OCI-LY1 (cell line): ENCODE measurements around the gene CDK5R1.
"Not testable (repeated sequence)": the region's sequence is repeated elsewhere in the genome, so short reads cannot be mapped to it uniquely, and the experiment has no call there.

Experiments
- H2AFZ ChIP-seq: fragments of 200-600 bp; sonication (generic), shearing (Covaris generic); 2 replicates; pipeline ENCODE4 v1.6.0; 2014; ENCODE audit warnings: antibody characterized with exemption, mild to moderate bottlenecking, low read length
- H3F3A ChIP-seq: fragments of 200-600 bp; sonication (generic), shearing (Covaris generic); 2 replicates; pipeline ENCODE4 v1.6.0; 2014; ENCODE audit warnings: mild to moderate bottlenecking, antibody characterized with exemption, low read length, moderate library complexity; ENCODE audit not compliant: insufficient read depth
- H3K27ac ChIP-seq: fragments of 200-600 bp; sonication (generic); 2 replicates; pipeline ENCODE4 v1.5.1; 2014; ENCODE audit warnings: low read length, mixed run types, mild to moderate bottlenecking, low read depth; ENCODE audit not compliant: poor library complexity, severe bottlenecking
- H3K27me3 ChIP-seq: fragments of 200-600 bp; sonication (generic); 2 replicates; pipeline ENCODE4 v1.6.0; 2014; ENCODE audit warnings: antibody characterized with exemption, mild to moderate bottlenecking, low read length, moderate library complexity; ENCODE audit not compliant: insufficient read depth
- H3K36me3 ChIP-seq: fragments of 200-600 bp; sonication (generic); 2 replicates; pipeline ENCODE4 v1.6.1; 2014; ENCODE audit warnings: mild to moderate bottlenecking, antibody characterized with exemption, low read length, moderate library complexity, mixed read lengths; ENCODE audit not compliant: insufficient read depth
- H3K4me1 ChIP-seq: fragments of 200-600 bp; sonication (generic); 2 replicates; pipeline ENCODE4 v1.5.1; 2014; ENCODE audit warnings: mild to moderate bottlenecking, low read length, moderate library complexity; ENCODE audit not compliant: insufficient read depth, severe bottlenecking
- H3K4me2 ChIP-seq: fragments of 200-600 bp; sonication (generic), shearing (Covaris generic); 2 replicates; pipeline ENCODE4 v1.6.1; 2014; ENCODE audit warnings: low read length
- H3K4me3 ChIP-seq: fragments of 200-600 bp; sonication (generic); 2 replicates; pipeline ENCODE4 v1.5.1; 2014; ENCODE audit warnings: low read length, low read depth, mild to moderate bottlenecking, mixed read lengths; ENCODE audit not compliant: poor library complexity, severe bottlenecking
- H3K79me2 ChIP-seq: fragments of 200-600 bp; shearing (Covaris generic); 2 replicates; pipeline ENCODE4 v1.6.1; 2016; ENCODE audit warnings: mixed run types, low read length, mixed read lengths; ENCODE audit not compliant: insufficient read depth
- H3K9ac ChIP-seq: fragments of 200-600 bp; sonication (generic), shearing (Covaris generic); 2 replicates; pipeline ENCODE4 v1.6.1; 2014; ENCODE audit warnings: mild to moderate bottlenecking, low read length, mixed read lengths
- H3K9me2 ChIP-seq: fragments of 200-600 bp; sonication (generic), shearing (Covaris generic); 2 replicates; pipeline ENCODE4 v1.6.1; 2014; ENCODE audit warnings: low read depth, mild to moderate bottlenecking, low read length, mixed read lengths
- H3K9me3 ChIP-seq: fragments of 200-600 bp; shearing (Covaris generic); 2 replicates; pipeline ENCODE4 v1.6.1; 2014; ENCODE audit warnings: low read length, mixed read lengths
- H4K20me1 ChIP-seq: fragments of 200-600 bp; sonication (generic), shearing (Covaris generic); 2 replicates; pipeline ENCODE4 v1.6.0; 2016; ENCODE audit warnings: mild to moderate bottlenecking, low read length; ENCODE audit not compliant: insufficient read depth
- EZH2 ChIP-seq: fragments of 200-600 bp; sonication (generic), shearing (Covaris generic); IDR thresholded peaks from 2 replicates; pipeline ENCODE4 v1.8.0; 2017; ENCODE audit warnings: borderline replicate concordance, mixed run types, mild to moderate bottlenecking, antibody characterized with exemption, low read length, moderate library complexity, mixed read lengths
- TF ChIP-seq, protein P1 (sequence below): fragments of 200-600 bp; sonication (generic), shearing (Covaris generic); IDR thresholded peaks from 2 replicates; pipeline ENCODE4 v1.5.1; 2017; ENCODE audit warnings: mild to moderate bottlenecking, antibody characterized with exemption, low read length, moderate library complexity, mixed read lengths

The CDK5R1 gene

DNA sequence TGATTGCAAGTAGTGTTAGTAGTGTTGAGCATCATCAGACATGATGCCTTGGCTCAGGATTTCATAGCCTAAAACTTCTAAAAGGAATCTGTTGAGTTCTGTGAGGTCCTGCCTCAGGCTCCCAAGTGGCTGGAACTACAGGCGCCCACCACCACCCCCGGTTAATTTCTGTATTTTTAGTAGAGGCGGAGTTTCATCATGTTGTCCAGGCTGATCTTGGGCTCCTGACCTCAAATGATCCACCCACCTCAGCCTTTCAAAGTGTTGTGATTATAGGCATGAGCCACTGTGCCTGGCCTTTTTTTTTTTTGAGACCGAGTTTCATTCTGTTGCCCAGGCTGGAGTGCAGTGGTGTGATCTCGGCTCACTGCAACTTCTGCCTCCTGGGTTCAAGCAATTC lies 36.8 kb upstream of the CDK5R1 start:
- no peak overlapping the region for H3K9ac ChIP-seq
- no peak overlapping the region for H3K4me2 ChIP-seq
- H3K36me3 ChIP-seq: peaks cover 88% of the 10 kb centered on the region
- H2AFZ ChIP-seq: no peak overlapping the region
- no peaks in the 10 kb centered on the region for H3F3A ChIP-seq
- H3K79me2 ChIP-seq: peaks cover 64% of the 10 kb centered on the region
- no peaks in the 10 kb centered on the region for H3K27me3 ChIP-seq
- H3K9me3 ChIP-seq: no peaks in the 10 kb centered on the region
- H4K20me1 ChIP-seq: 0 out of 2 replicates have a peak, but pooled peaks cover 3% of the 10 kb centered on the region
- peaks cover 19% of the 10 kb centered on the region for H3K4me1 ChIP-seq
- TF ChIP-seq, protein P1, sequence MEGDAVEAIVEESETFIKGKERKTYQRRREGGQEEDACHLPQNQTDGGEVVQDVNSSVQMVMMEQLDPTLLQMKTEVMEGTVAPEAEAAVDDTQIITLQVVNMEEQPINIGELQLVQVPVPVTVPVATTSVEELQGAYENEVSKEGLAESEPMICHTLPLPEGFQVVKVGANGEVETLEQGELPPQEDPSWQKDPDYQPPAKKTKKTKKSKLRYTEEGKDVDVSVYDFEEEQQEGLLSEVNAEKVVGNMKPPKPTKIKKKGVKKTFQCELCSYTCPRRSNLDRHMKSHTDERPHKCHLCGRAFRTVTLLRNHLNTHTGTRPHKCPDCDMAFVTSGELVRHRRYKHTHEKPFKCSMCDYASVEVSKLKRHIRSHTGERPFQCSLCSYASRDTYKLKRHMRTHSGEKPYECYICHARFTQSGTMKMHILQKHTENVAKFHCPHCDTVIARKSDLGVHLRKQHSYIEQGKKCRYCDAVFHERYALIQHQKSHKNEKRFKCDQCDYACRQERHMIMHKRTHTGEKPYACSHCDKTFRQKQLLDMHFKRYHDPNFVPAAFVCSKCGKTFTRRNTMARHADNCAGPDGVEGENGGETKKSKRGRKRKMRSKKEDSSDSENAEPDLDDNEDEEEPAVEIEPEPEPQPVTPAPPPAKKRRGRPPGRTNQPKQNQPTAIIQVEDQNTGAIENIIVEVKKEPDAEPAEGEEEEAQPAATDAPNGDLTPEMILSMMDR: no peak
- no peak for TF ChIP-seq EZH2
- H3K9me2 ChIP-seq: no peaks in the 10 kb centered on the region
- no peak overlapping the region for H3K4me3 ChIP-seq
- H3K27ac ChIP-seq: no peak overlapping the region

DNA sequence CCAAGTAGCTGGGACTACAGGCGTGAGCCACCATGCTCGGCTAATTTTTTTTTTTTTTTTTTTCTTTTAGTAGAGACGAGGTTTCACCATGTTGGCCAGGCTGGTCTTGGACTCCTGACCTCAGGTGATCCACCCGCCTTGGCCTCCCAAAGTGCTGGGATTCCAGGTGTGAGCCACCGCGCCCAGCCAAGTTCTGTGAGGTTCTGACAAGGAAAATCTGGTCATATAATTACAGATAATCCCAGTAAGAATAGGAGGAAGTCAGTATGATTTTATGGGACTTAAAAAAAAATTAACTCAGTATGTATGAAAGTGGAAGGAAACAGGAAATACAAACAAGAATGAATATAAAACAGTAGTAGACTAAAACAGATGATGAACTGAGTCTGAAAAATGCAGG lies 36.4 kb upstream of the CDK5R1 start:
- not testable (repeated sequence) for H4K20me1 ChIP-seq
- peaks cover 92% of the 10 kb centered on the region for H3K36me3 ChIP-seq
- H3K79me2 ChIP-seq: peaks cover 62% of the 10 kb centered on the region

DNA sequence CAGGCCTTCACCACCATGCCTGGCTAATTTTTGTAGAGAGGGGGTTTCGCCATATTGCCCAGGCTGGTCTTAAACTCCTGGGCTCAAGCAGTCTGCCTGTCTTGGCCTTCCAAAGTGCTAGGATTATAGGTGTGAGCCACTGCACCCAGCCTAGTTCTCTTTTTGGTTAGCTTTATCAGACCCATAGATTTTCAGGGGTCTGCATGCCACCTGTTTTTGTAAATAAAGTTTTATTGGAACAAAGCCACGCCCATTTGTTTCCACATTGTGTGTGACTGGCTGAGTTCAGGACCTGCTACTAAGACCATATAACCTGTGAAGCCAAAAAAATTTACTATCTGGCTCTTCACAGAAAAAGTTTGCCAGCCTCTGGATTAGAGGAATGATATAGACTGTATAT lies 34.9 kb upstream of the CDK5R1 start:
- no peak for TF ChIP-seq EZH2
- TF ChIP-seq, protein P1: no peak
- H4K20me1 ChIP-seq: 0 out of 2 replicates have a peak, but pooled peaks cover 3% of the 10 kb centered on the region
- peaks cover 3% of the 10 kb centered on the region for H3K4me1 ChIP-seq
- no peak overlapping the region for H3K4me3 ChIP-seq
- H3K9me3 ChIP-seq: no peaks in the 10 kb centered on the region
- H3K36me3 ChIP-seq: peaks cover 95% of the 10 kb centered on the region
- no peaks in the 10 kb centered on the region for H3K27me3 ChIP-seq
- H3K4me2 ChIP-seq: no peak overlapping the region
- H3K27ac ChIP-seq: no peak overlapping the region
- H3K79me2 ChIP-seq: peaks cover 47% of the 10 kb centered on the region
- no peak overlapping the region for H2AFZ ChIP-seq
- H3K9ac ChIP-seq: no peak overlapping the region
- H3F3A ChIP-seq: no peaks in the 10 kb centered on the region
- H3K9me2 ChIP-seq: no peaks in the 10 kb centered on the region

More for the DNA sequence above, 36.4 kb upstream of the CDK5R1 start:
- not testable (repeated sequence) for H3F3A ChIP-seq, H3K9ac ChIP-seq, H3K27ac ChIP-seq, H3K4me3 ChIP-seq, H3K9me2 ChIP-seq, H3K27me3 ChIP-seq, H3K9me3 ChIP-seq, H3K4me2 ChIP-seq, H2AFZ ChIP-seq
- H3K4me1 ChIP-seq: peaks cover 18% of the 10 kb centered on the region

DNA sequence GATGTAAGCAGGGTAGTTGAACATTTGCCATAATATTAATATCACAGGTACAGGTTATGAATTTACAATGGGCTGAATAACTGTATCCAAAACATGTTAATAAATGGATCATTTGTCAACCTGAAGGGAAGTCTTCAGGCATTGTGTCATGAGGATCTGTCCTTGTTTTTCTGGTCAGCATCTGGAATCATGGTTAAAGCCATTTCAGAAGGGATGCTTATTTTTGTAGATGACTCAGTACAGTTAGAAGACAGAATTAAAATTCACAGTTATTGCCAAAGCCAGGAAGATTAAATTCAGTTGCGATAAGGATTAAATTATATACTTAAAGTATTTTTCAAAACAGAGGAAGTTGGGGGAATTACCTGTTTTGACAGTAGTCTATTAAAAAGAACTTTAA lies 34.5 kb upstream of the CDK5R1 start:
- Histone ChIP-seq H3K27ac (no peak overlapping the region), H3F3A (no peaks in the 10 kb centered on the region), H3K27me3 (no peaks in the 10 kb centered on the region), H3K4me3 (no peak overlapping the region), H3K9me2 (no peaks in the 10 kb centered on the region), H4K20me1 (0 out of 2 replicates have a peak, but pooled peaks cover 3% of the 10 kb centered on the region), H3K4me1 (no peaks in the 10 kb centered on the region), H3K9me3 (no peaks in the 10 kb centered on the region), H3K9ac (no peak overlapping the region), H2AFZ (no peak overlapping the region), H3K36me3 (peaks cover 95% of the 10 kb centered on the region), H3K79me2 (peaks cover 43% of the 10 kb centered on the region), H3K4me2 (no peak overlapping the region)
- TF ChIP-seq, protein P1: no peak
- TF ChIP-seq EZH2: no peak
